Stimulated activated CD8-positive, alpha-beta memory T cell treated with anti-CD3 and anti-CD28 coated beads, Interleukin-15, amount 100 ng/mL, for 24 hours (primary cell): Measurements from ENCODE around the gene CD274.

Source experiments
- DNase-seq: peaks from one replicate; pipeline ENCODE4 v3.0.0-alpha.2; 2020; ENCODE audit warnings: low read depth

The CD274 gene

DNA sequence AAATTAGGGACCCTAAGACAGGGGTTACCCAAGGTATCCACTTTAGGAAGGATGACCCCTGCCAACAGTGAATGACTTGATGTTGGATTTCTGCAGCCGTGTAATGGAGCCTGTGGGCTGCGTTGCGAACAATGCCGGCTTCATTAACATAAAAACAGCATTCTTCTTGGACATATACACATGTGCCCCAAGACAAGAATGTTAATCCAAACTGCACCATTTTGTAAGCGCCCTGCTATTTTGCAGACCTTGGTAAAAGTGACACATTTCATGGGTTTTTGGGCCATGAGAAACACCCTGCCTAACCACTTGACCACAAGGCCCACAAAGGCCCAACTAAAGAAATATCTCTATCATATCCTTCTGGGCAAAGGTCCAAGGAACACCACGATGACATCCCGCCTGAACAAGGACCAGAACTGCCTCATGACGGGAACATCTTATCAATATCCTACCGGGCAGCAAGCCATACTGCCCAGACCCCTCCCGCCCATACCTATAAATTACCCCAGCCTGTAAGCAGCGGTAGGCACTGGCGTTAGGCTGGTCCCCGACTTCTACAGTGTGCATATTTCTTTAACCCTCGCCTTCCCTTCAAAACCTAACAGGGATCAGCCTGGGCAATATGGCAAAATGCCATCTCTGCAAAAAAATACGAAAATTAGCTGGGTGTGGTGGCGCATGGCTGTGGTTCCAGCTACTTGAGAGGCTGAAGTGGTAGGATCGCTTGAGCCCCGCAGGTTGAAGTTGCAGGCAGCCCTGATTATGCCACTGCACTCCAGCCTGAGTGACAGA, 50.3 kb downstream of the CD274 start:
- no peak for DNase-seq

DNA sequence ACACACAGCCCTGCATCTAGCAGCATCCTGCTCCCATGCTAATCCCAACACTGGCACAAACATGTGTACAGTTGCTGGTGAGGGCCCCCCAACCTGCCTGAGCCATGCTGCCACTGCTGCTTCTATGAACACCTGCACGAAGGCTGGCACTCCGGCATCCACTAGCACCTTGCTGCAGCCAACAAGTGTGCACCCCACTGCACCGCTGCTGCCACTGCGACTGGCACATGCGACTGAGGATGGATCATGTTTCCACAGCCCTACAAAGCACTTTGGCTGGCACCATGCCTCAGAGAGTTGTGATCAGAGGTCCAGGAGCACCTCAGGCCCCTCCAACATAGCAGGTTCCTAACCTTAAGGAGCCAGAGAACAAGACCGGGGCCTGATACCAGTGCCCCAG, 52.2 kb downstream of the CD274 start:
- no peak for DNase-seq

DNA sequence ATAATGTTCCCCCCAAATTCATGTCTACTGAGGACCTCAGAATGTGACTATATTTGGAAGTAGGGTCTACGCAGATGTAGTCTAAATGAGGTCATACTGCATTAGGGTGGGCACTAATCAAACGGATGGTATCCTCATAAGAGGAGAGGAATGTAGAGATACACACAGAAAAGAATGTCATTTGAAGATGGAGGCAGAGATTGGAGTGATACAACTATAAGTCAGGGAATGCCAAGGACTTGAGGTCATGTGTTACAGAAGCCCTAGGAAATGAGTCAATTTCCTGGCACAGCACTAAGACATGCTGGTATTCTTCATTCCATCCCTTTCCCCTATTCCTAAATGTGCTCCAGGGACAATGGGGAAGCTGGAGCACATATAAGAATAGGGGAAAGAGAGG, 59.2 kb downstream of the CD274 start:
- DNase-seq, result no peak

DNA sequence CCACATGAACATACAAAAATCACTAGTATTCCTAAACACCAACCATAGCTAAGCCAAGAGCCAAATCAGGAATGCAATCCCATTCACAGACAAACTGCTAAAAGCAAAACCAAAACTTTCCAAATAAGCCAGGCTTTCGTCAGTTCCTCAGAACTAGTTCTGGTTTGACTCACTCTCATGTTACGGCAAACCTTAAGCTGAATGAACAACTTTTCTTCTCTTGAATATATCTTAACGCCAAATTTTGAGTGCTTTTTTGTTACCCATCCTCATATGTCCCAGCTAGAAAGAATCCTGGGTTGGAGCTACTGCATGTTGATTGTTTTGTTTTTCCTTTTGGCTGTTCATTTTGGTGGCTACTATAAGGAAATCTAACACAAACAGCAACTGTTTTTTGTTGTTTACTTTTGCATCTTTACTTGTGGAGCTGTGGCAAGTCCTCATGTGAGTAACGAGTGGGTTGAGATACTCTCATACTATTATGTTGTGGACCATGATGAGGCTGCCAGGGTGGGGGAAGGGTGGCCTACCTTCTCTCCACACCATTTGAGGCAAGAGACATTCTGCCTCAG, 60.1 kb downstream of the CD274 start, which contains the start of gene PDCD1LG2:
PDCD1LG2 (plus strand) TSS at position 172 of the 572 bp plus-strand sequence. CDS start 12,016 bp downstream, outside the sequence.
- no peak for DNase-seq

DNA sequence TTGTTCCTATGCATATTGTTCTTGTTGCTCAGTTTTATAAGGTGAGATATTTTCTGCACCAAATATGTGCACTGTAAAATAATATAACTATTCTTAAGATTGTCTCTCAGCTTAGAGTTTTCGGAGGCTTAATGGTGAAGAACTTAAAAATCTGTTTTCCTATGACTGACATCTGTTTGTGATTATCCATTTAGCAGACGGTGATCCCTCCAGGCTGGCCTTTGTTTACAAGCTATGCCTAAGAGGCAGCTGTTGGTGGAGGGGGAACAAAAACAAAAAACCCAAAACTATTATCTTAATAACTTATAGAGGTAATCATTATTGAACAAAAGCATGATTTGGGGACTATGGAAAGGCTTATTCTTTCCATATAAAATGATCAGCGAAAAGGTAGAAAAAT, 60.6 kb downstream of the CD274 start:
- DNase-seq, result no peak

DNA sequence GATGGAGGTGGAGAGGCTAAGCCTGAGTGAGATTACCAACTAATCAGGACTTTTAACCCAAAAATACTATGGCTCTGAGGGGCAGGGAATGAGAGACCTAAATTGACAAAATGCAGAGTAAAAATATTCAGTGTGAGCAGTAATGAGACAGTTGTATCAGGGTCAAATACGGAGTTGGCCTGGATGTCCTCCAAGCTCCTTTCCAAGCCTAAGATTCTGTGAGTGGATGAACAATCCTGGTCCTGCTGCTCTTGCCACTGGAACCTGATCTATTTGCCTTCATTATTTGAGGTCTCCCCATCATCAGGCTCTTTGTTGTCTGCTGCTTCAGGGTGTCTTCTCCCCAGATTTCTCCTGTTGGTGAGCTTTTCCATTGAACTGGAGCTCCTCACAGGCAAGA, 61.1 kb downstream of the CD274 start:
- DNase-seq, result no peak

DNA sequence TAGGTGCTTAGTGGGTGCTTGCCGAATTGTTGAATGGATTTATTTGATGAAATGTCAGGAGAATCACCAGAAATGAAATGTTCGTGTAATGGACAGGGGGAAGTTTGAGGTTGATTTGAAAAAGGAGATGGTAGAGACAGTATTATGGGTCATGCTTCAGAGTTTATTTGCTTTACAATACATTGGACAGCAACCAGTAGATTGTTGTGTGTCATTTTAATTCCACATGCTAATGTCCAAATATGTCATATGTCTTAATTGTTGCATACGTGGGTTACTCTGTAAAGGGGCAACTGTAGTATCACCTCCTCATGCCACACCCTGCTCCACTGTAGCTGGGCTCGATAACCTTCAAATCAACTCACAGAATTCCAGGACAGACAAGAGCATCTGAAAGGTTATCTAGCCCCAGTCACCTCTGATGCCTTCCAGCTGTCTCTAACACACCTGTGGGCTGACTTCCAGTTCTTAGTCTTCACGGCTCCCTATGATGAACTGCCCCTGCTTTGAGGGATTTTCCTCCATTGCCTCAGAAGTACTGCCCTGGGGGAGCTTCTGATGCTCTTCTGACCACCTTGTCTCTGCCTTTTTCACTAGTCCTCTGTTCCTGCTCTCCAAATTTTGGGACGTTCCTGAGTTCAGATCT, 61.7 kb downstream of the CD274 start:
- DNase-seq, result no peak

DNA sequence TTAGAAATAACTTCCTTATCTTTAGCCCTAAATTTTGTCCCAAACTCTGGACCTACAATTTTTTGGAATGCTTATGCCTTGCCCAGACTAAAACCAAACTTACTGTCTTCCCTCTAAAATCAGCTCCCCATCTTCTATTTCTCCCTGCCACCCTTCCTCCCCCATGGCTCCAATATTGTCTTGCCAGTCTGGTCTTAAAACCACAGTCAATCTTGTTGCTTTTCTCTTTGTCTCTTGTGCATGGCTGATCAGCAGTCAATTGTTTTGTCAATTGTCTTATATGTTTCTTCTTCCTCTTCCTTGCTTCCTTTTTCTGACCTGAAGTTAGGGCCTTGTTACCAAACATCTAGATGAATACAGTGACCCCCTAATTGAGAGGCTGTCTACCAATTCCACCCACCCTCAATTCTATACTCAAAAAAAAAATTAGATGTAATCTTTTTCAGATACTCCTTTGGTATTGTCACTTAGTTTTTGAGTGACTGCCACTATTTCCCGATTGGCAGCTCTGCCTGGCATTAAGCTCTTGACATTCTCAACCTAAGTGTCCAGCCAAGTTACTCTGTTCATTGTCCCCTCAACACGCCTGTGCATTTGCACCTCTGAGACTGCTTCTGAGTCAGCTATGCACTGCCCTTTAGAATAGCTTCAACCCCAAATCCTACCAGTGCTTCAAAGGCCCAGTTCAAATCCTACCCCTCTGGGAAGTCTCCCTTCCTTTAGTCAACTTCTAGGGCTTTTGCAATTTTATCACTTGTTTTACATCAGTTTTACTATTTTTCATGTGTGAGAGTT, 62.5 kb downstream of the CD274 start:
- DNase-seq, result no peak

DNA sequence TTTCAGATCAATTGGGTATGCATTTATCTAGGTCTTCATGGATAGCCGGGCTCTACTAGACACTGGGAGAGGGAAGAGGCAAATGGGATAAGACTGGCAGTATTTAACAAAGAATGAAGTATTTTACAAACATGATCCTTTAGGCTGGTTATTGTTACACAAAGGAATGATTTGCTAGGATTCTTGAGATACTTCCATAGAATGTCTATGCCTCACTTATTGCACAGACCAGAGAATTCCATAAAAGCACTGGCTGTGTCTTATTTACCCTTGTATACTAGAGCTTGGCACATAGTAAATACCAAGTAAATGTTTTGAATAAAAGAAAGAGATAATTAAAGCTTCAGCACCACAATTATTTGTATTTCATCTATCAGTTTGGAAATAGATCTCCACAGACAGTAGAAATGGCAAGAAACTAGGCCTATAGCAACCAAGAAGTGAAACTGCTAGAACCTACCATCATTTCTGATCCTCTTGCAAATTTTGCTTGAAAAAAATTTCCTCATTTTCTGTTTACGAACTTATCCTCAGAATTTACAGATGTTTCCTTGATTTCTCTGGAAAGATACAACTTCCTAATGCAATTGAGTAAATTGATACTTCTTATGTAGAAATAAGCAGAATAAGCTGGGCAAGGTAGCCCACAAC, 63.7 kb downstream of the CD274 start:
- no peak for DNase-seq

DNA sequence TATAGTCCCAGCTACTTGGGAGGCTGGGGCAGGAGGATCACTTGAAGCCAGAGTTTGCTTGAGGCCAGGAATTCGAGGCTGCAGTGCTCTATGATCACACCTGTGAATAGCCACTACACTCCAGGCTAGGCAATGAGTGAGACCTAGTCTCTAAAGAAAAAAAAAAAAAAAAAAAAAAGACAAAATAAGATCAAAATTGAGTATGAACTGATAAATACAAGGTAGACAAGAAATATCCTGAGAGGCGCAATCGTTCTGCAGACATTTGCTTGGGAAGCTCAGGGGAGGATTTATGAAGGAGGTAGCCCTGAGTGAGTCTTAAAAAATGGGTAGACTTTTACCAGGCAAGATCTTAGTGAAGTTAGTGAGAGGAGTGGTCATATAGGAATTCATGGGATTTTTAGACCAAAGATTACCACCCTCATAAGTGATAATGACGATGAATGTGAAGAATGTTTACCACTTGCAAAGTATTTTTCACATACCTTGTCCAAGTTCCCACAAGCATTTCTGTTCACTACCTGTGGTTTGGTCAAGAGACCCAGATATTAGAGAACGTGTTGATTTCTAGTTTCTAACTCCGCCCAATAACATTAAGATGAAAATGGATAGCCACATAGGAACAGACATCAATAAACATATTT, 64.4 kb downstream of the CD274 start:
- no peak for DNase-seq

DNA sequence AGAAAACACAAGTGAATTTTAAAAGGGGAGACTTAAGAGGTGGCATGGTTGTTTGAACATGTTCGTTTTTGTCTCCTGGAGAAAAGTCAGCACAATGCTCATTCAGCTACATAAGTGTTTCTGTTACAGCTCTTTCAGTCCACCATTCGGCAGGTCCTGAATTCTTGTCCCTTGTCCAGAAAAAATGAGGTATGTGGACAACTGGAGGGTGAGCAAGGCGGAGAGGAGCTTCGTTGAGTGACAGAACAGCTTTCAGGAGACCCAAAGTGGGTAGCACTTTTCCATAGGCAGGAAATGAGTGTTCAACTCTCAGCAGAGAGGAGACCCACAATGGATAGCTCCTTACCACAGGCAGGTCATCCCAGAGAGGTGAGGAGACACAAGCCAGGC, 64.9 kb downstream of the CD274 start:
- DNase-seq, result no peak

DNA sequence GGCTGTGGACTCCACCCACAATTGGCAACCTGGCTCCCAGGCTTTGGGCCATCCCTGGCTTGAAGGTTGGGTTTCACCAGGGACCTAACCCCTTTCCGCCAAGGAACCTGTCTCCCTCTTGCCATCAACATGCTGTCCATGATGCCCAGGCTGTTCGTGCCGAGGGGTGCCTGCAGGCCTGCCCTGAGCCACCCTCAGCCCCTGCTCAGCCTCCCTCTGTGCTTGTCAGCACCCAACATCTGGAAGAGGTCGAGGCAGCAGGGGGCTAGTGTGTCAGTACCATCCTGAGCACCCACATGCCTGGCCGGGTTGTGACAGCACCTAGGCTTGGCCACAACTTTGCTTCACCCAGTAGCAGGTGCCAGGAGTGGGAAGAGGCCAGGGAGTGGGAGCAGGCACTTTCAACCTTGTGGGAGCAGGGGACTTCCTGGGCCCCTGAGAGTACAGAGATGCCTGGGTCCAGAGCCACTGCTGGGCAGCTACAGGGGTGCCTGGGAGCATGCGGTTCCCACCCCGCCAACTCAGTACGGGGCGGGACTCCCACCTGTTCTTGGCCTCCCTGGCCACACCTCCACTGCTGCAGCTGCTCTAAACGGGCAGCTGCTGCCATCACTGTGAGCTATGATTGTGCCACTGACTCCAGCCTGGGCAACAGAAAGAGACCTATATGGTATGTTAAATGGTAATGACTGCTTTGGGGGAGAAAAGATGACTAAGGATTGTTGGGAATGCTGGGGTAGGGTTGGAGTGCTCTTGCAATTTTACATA, 66.3 kb downstream of the CD274 start:
- no peak for DNase-seq

DNA sequence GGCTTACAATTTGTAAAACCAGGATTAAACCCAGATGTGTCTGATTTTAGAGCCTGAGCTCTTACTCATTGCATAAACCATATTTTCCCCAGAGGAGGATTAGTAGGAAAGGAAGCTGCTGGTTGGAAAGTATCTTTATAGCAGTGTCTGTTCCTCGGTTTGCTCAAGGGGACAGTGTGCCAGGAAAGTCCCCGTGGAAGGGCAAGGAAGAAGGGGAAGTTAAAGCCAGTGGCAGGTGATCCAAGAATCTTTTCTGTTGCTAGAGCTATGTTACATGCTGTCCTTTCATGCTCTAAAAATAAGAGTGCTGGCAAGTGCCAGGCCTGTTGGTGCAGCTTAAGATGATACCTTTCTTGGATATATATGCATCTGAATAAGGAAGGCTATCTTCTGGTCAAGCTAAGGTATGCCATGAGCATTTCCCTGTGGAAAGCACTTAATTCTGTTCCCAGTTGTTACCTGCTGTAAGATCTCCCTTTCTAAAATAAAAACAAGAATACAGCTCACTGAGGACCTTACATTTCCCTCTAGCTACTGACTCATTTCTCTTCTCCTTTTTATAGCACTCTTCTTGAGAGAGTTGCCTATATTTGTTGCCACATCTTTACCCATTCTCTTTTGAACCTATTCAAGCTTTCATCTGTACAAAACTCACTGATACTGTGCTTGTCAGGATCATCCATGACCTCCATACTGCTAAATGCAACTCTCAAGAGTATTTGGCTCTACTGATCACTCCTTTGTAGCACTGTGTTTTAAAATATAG, 68.0 kb downstream of the CD274 start:
- no peak for DNase-seq

DNA sequence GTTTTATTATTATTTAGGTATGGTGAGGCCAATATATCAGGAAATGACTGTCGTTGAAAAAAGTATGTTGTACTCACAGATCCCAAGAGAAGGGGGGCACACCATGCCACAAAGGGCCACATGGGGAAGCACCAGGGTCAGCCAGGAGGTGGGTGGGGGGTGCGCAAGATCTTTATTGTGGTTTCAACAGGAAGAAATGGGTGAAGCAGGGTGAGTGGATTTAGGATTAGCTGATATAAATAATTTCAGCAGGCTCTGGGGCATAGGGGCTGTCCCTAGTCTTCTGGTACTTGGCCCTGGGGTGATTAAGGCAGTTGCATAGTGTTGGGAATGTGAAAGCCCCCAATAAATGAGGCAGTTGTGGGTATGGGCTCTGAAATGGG, 68.6 kb downstream of the CD274 start:
- DNase-seq, result no peak
